Testis (tissue), 3 donors: ENCODE measurements around the gene CDYL2. TPM values are rescaled to one million over a fixed set of nuclear protein-coding genes. Genes with fewer than 3 reads are reported as not detected.

ENCODE experiments used
- DNase-seq: peaks from one replicate; pipeline ENCODE4 v3.0.0-alpha.2; 2019
- H3K27ac ChIP-seq, 2 donors: fragments of 200-600 bp; sonication (generic); one replicate each; pipeline ENCODE4 v1.5.1; 2019
- H3K27me3 ChIP-seq: fragments of 200-600 bp; sonication (generic); one replicate; pipeline ENCODE4 v1.5.1; 2019
- H3K36me3 ChIP-seq: fragments of 200-600 bp; sonication (generic); one replicate; pipeline ENCODE4 v1.5.1; 2017; ENCODE audit warnings: low read depth; ENCODE audit errors: missing control alignments
- H3K4me1 ChIP-seq: fragments of 200-600 bp; sonication (generic); one replicate; pipeline ENCODE4 v1.5.1; 2019
- H3K4me3 ChIP-seq, 2 donors: fragments of 200-600 bp; sonication (generic); one replicate each; pipeline ENCODE4 v1.5.1; 2017 to 2019
- H3K9me3 ChIP-seq: fragments of 200-600 bp; sonication (generic); one replicate; pipeline ENCODE4 v1.5.1; 2017
- POLR2A ChIP-seq: fragments of 450-650 bp; IDR thresholded peaks from one replicate; pipeline ENCODE4 v1.6.1; 2017; ENCODE audit warnings: antibody characterized with exemption, mild to moderate bottlenecking, moderate library complexity
- WGBS, 2 donors: methylation state at CpG; one replicate each; pipeline ENCODE4 v1.1.5; 2018; 5-methylcytosine and 5-hydroxymethylcytosine counted together
- intact Hi-C: fragments of 100-400 bp; cut with DNase I; formaldehyde crosslinking; loops from one replicate; pipeline ENCODE4 v1.15.1; 2023; ENCODE audit warnings: low total_unique reads
- polyA plus RNA-seq: library from polyadenylated mRNA; stranded (reverse); fragments of 350-450 nt; fragmentation: Illumina TruSeq; extraction: RNeasy Lipid Tissue Mini Kit (QIAGEN cat#74804); gene quantifications from one replicate; pipeline ENCODE4 v1.2.3, GENCODE V29; 2014; ENCODE audit warnings: low read depth, low replicate concordance; ENCODE audit not compliant: insufficient read depth
- total RNA-seq, 2 donors: library from RNA; depleted of rRNA; stranded (reverse); fragments of >200 nt; gene quantifications; one replicate each; pipeline ENCODE4 v1.2.3, GENCODE V29; 2016
- TF ChIP-seq, protein P1 (sequence below), 3 experiments: fragments of 450-650 bp in 2 of 3; fragments of 200-600 bp in 1 of 3; sonication (generic) in 1 of 3; IDR thresholded peaks; one replicate each; pipeline ENCODE4 v1.5.1; 2016 to 2019; ENCODE audit warnings: antibody characterized with exemption in 3 of 3, mild to moderate bottlenecking in 2 of 3, moderate library complexity in 1 of 3

CDYL2 gene
- total and polyA plus RNA-seq, 3 donors from 2014 or later: 31.2 to 63.7 (median 60.4) TPM

DNA sequence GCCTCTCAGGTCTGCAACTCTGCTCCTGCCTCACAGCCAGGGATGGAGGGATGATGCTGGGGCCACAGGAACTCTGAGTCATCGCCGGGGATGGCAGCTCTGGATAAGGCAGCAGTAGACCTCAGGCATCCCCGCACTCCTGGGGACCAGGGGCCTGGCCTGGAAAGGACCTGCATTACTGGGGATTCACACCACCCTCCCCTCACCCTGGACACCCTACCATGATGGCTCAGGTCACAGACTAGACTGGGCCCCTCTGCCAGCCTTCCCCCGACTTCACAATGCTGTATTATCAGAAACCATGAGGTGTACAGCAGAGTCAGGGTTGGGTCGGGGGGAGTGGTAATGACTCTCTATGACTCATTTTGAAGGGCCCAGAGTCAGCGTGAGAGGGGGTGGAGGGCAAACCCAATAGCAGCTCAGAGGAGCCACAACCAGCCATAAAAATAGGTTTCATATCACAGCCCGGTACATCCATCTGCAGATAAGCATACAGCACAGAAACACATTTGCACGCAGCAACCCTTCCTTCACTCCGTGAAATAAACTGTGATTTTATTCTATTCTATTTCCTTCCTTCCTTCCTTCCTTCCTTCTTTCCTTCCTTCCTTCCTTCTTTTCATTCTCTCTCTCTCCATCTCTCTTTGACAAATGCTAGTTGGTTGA lies 234.8 kb downstream of the CDYL2 start:
- Histone ChIP-seq H3K27ac (no peak overlapping the region), H3K4me1 (no peaks in the 10 kb centered on the region), H3K27me3 (no peaks in the 10 kb centered on the region), H3K4me3 (no peak overlapping the region), H3K36me3 (no peaks in the 10 kb centered on the region), H3K9me3 (no peaks in the 10 kb centered on the region)
- intact Hi-C loops: no loop called here
- DNase-seq: no peak
- TF ChIP-seq, protein P1, sequence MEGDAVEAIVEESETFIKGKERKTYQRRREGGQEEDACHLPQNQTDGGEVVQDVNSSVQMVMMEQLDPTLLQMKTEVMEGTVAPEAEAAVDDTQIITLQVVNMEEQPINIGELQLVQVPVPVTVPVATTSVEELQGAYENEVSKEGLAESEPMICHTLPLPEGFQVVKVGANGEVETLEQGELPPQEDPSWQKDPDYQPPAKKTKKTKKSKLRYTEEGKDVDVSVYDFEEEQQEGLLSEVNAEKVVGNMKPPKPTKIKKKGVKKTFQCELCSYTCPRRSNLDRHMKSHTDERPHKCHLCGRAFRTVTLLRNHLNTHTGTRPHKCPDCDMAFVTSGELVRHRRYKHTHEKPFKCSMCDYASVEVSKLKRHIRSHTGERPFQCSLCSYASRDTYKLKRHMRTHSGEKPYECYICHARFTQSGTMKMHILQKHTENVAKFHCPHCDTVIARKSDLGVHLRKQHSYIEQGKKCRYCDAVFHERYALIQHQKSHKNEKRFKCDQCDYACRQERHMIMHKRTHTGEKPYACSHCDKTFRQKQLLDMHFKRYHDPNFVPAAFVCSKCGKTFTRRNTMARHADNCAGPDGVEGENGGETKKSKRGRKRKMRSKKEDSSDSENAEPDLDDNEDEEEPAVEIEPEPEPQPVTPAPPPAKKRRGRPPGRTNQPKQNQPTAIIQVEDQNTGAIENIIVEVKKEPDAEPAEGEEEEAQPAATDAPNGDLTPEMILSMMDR (IDR thresholded peaks at IDR 0.05): no peak
- TF ChIP-seq POLR2A: no peak
- WGBS, 2 donors: 68 to 85% methylated on average over 5 to 9 of the region's 9 CpGs

DNA sequence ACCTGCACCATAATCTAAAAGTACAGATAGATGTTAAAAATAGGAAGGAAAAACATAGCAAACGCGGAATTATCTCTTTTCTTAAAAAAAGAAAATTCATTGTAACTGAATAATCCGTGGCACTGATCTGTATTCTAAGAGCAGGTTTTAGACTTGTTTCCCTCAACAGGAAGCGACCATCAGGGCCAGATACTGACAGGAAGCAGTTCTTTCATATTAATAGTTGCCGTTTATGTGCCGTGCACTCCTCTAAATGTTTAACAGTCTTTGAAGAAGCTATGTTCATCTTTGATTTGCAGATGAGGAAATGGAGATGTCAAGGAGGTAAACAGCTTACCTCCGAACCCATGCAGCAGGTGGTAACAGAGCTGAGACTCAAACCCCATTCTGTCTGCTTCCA lies 240.0 kb downstream of the CDYL2 start:
- intact Hi-C loops: no loop called here
- Histone ChIP-seq H3K27ac (no peak overlapping the region), H3K36me3 (no peaks in the 10 kb centered on the region), H3K9me3 (no peaks in the 10 kb centered on the region), H3K4me1 (no peaks in the 10 kb centered on the region), H3K27me3 (no peaks in the 10 kb centered on the region), H3K4me3 (no peak overlapping the region)
- 65 to 71% methylated on average over 7 of the region's 7 CpGs for WGBS, 2 donors
- TF ChIP-seq, protein P1 (IDR thresholded peaks at IDR 0.05): no peak
- no peak for TF ChIP-seq POLR2A
- DNase-seq: no peak

DNA sequence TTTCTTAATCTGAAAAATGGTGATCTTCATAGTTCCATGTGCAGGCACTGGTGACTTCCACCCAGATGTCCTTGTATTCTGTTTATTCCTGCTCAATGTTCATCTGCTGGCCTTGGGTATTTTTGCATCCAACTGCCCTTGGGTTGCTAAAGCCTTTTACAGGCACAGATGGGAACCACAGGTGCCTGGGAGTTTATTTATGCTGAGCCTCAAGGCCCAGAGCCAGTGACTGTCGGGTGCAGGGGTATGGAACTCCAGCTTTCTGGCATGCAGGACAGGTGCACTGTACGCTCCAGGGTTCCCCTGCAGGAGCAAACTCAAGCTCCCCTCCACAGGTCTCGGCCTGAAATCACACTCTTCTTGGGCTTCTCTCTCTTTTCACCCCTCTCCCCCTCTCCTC lies 241.3 kb downstream of the CDYL2 start:
- no peak for DNase-seq
- H3K4me1 ChIP-seq: no peaks in the 10 kb centered on the region
- no peaks in the 10 kb centered on the region for H3K9me3 ChIP-seq
- H3K4me3 ChIP-seq: no peak overlapping the region
- TF ChIP-seq, protein P1 (IDR thresholded peaks at IDR 0.05): no peak
- no peak for TF ChIP-seq POLR2A
- no peaks in the 10 kb centered on the region for H3K27me3 ChIP-seq
- no peak overlapping the region for H3K27ac ChIP-seq
- intact Hi-C loops: no loop called here
- H3K36me3 ChIP-seq: no peaks in the 10 kb centered on the region
- WGBS, 2 donors: 87 to 92% methylated on average over 3 of the region's 3 CpGs

- intact Hi-C loops: no loop called here
- H3K27ac ChIP-seq: no peak overlapping the region
- no peaks in the 10 kb centered on the region for H3K36me3 ChIP-seq
- no peaks in the 10 kb centered on the region for H3K27me3 ChIP-seq
- H3K4me3 ChIP-seq: no peak overlapping the region
- 61 to 76% methylated on average over 4 of the region's 4 CpGs for WGBS, 2 donors
- no peak for DNase-seq
- no peaks in the 10 kb centered on the region for H3K9me3 ChIP-seq
- TF ChIP-seq, protein P1 (IDR thresholded peaks at IDR 0.05): no peak
- no peak for TF ChIP-seq POLR2A
- no peaks in the 10 kb centered on the region for H3K4me1 ChIP-seq
Measured at GRCh38 chr16:80559369-80559768, 245.0 kb downstream of the CDYL2 start.

- no peak overlapping the region for H3K4me3 ChIP-seq
- H3K36me3 ChIP-seq: no peaks in the 10 kb centered on the region
- TF ChIP-seq, protein P1 (IDR thresholded peaks at IDR 0.05): no peak
- TF ChIP-seq POLR2A: no peak
- intact Hi-C loops: no loop called here
- no peaks in the 10 kb centered on the region for H3K4me1 ChIP-seq
- no peak overlapping the region for H3K27ac ChIP-seq
- no peaks in the 10 kb centered on the region for H3K9me3 ChIP-seq
- WGBS, 2 donors: 78 to 83% methylated on average over 5 of the region's 5 CpGs
- H3K27me3 ChIP-seq: no peaks in the 10 kb centered on the region
- no peak for DNase-seq
Measured at GRCh38 chr16:80557037-80557436, 247.4 kb downstream of the CDYL2 start.
